ENCODE data around the gene PPP3R2. TPM values are rescaled to one million over a fixed set of nuclear protein-coding genes. Genes with fewer than 3 reads are reported as not detected.

Gene PPP3R2
- polyA plus RNA-seq, 1 donor (not counting 4 experiments of a cell fraction or from before 2014, with no cell fraction given), result not detected

DNA sequence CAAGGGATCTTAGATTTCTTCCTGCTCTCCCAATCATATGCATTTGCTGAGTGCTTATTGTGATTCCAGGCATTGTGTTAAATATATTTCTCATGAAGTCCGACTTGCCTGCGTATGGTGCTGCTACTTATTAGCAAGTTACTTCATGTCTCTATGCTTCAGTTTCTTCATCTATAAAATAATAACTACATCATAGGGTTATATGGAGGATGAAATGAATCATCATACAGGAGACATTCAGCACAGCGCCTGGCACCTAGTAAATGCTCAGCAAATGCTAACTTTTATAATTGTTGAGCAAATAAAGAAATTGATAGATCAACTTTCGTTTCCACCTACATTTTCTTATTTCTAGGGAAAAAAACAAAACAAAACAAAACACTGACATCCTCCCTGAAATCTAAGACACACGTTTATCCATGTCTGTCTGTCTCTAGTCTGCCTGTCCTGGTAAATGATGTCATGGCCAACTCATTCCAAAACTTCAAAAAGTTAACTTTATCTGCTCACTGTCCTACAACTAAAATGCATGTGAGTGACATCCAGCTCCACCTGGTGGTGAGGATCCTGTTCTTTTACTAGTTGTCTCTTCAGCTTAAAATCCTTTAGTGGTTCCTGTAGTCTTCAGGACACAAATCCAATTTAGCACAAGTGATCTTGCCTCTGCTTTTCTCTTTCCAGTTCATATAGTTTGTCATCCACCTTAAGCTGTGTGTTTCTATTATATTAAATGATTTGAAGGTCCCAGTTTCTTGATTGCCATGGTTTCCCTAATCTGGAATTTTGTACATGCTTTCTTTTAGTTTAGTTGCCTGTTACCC lies 27.7 kb downstream of the PPP3R2 start:
- TF ChIP-seq, protein P1, sequence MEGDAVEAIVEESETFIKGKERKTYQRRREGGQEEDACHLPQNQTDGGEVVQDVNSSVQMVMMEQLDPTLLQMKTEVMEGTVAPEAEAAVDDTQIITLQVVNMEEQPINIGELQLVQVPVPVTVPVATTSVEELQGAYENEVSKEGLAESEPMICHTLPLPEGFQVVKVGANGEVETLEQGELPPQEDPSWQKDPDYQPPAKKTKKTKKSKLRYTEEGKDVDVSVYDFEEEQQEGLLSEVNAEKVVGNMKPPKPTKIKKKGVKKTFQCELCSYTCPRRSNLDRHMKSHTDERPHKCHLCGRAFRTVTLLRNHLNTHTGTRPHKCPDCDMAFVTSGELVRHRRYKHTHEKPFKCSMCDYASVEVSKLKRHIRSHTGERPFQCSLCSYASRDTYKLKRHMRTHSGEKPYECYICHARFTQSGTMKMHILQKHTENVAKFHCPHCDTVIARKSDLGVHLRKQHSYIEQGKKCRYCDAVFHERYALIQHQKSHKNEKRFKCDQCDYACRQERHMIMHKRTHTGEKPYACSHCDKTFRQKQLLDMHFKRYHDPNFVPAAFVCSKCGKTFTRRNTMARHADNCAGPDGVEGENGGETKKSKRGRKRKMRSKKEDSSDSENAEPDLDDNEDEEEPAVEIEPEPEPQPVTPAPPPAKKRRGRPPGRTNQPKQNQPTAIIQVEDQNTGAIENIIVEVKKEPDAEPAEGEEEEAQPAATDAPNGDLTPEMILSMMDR (optimal IDR thresholded peaks at IDR 0.05 in 1 of 3, IDR thresholded peaks at IDR 0.05 in 1 of 3, conservative IDR thresholded peaks at IDR 0.05 in 1 of 3; ENCODE audit: extremely low read depth in 1 of 3, insufficient read depth in 2 of 3, low read length in 3 of 3), result peak; percentile 48 to 55 (median 52)
- TF ChIP-seq EZH2 (IDR thresholded peaks at IDR 0.05; ENCODE audit: low read length), result no peak
- Histone ChIP-seq H3K4me1 (ENCODE audit: control insufficient read depth, extremely low read depth, insufficient read depth, low read length) (no peaks in the 10 kb centered on the region), H3K27me3 (ENCODE audit: control insufficient read depth, extremely low read depth, insufficient read depth, low read length) (no peaks in the 10 kb centered on the region), H3K27ac (ENCODE audit: control insufficient read depth, insufficient read depth, low read length) (no peak overlapping the region), H3K36me3 (ENCODE audit: control insufficient read depth in 2 of 2, extremely low read depth in 1 of 2, insufficient read depth in 2 of 2, low read length in 2 of 2) (peaks cover 9 to 11% of the 10 kb centered on the region in 2 experiments), H4K20me1 (ENCODE audit: control insufficient read depth, extremely low read depth, insufficient read depth, low read length) (no peaks in the 10 kb centered on the region), H3K9me3 (ENCODE audit: control insufficient read depth, low read depth, low read length) (no peaks in the 10 kb centered on the region), H3K4me2 (ENCODE audit: control insufficient read depth, extremely low read depth, insufficient read depth, low read depth, low read length) (no peak overlapping the region), H3K4me3 (ENCODE audit: control insufficient read depth in 2 of 3, extremely low read depth in 1 of 3, insufficient read depth in 2 of 3, low read depth in 1 of 3, low read length in 3 of 3) (no peak overlapping the region), H3K9me1 (ENCODE audit: control insufficient read depth, extremely low read depth, insufficient read depth, low read length) (no peaks in the 10 kb centered on the region), H3K79me2 (ENCODE audit: control insufficient read depth, insufficient read depth, low read length) (no peaks in the 10 kb centered on the region), H2AFZ (ENCODE audit: control insufficient read depth, low read length) (no peak overlapping the region), H3K9ac (ENCODE audit: control insufficient read depth, extremely low read depth, insufficient read depth, low read length) (no peak overlapping the region)
- DNase-seq (ENCODE audit: low read depth, low spot score) (no peak), FAIRE-seq (peak; percentile 29)
- dilution Hi-C loops (cut with MboI; ENCODE audit: extremely low pct_ligation_motif_present, low sequenced_read_pairs), result no loop called here

DNA sequence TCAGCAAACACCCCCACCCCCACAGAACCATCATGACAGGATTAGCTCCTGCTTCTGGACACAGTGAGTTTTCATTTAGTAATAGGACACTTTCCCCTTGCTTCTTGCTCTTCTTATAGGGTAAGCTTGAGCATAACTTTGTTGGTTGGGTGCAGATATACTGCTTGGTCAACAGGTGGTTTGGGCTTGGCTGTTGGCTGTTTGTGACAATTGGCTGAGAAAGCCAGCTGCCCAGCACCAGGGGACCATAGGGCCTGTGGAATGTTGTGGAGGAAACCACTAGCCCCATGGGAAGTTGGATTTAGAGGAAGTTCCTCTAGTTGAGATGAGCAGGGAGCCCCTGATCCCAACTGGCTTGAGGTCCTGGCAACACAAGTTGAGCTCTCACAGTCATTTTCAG lies 30.5 kb downstream of the PPP3R2 start:
- H3K9me1 ChIP-seq (ENCODE audit: control insufficient read depth, extremely low read depth, insufficient read depth, low read length), result no peaks in the 10 kb centered on the region
- H3K4me2 ChIP-seq (ENCODE audit: control insufficient read depth, extremely low read depth, insufficient read depth, low read depth, low read length), result no peak overlapping the region
- no peak overlapping the region for H2AFZ ChIP-seq (ENCODE audit: control insufficient read depth, low read length)
- no peak for DNase-seq (ENCODE audit: low read depth, low spot score)
- no peak for TF ChIP-seq EZH2 (IDR thresholded peaks at IDR 0.05; ENCODE audit: low read length)
- TF ChIP-seq, protein P1 (optimal IDR thresholded peaks at IDR 0.05 in 1 of 3, IDR thresholded peaks at IDR 0.05 in 1 of 3, conservative IDR thresholded peaks at IDR 0.05 in 1 of 3; ENCODE audit: extremely low read depth in 1 of 3, insufficient read depth in 2 of 3, low read length in 3 of 3), result no peak
- H3K36me3 ChIP-seq (ENCODE audit: control insufficient read depth in 2 of 2, extremely low read depth in 1 of 2, insufficient read depth in 2 of 2, low read length in 2 of 2), result peaks cover 11% of the 10 kb centered on the region in 2 experiments
- no peak overlapping the region for H3K9ac ChIP-seq (ENCODE audit: control insufficient read depth, extremely low read depth, insufficient read depth, low read length)
- H3K27ac ChIP-seq (ENCODE audit: control insufficient read depth, insufficient read depth, low read length), result no peak overlapping the region
- H3K79me2 ChIP-seq (ENCODE audit: control insufficient read depth, insufficient read depth, low read length), result no peaks in the 10 kb centered on the region
- H3K27me3 ChIP-seq (ENCODE audit: control insufficient read depth, extremely low read depth, insufficient read depth, low read length), result no peaks in the 10 kb centered on the region
- FAIRE-seq, result no peak
- no peaks in the 10 kb centered on the region for H4K20me1 ChIP-seq (ENCODE audit: control insufficient read depth, extremely low read depth, insufficient read depth, low read length)
- H3K4me3 ChIP-seq (ENCODE audit: control insufficient read depth in 2 of 3, extremely low read depth in 1 of 3, insufficient read depth in 2 of 3, low read depth in 1 of 3, low read length in 3 of 3), result no peak overlapping the region
- no peaks in the 10 kb centered on the region for H3K9me3 ChIP-seq (ENCODE audit: control insufficient read depth, low read depth, low read length)
- dilution Hi-C loops (cut with MboI; ENCODE audit: extremely low pct_ligation_motif_present, low sequenced_read_pairs), result no loop called here
- H3K4me1 ChIP-seq (ENCODE audit: control insufficient read depth, extremely low read depth, insufficient read depth, low read length), result no peaks in the 10 kb centered on the region
